HEK293T (cell line): ENCODE results near the gene NUAK1.
"Not testable (repeated sequence)": the region's sequence is repeated elsewhere in the genome, so short reads cannot be mapped to it uniquely, and the experiment has no call there.

ENCODE experiments used
- CTCF ChIA-PET: fragments of 350-600 bp; formaldehyde crosslinking; extraction: SDS; loops from one replicate; lab custom pipeline; 2021; ENCODE audit warnings: antibody characterized with exemption, inconsistent platforms; lab: Yijun Ruan, JAX
- POLR2A ChIA-PET: fragments of 350-600 bp; formaldehyde crosslinking; extraction: SDS; loops from one replicate; lab custom pipeline; 2020; ENCODE audit warnings: antibody characterized with exemption, inconsistent platforms; lab: Yijun Ruan, JAX
- DNase-seq: peaks from one replicate; pipeline ENCODE4 v3.0.0; 2012; ENCODE audit warnings: mixed read lengths; ENCODE audit errors: extremely low spot score
- ARNT ChIP-seq: fragments of 450-650 bp; IDR thresholded peaks from 2 replicates; pipeline ENCODE4 v1.6.1; 2017; ENCODE audit warnings: mild to moderate bottlenecking
- BHLHE40 ChIP-seq: fragments of 450-650 bp; IDR thresholded peaks from 2 replicates; pipeline ENCODE4 v1.6.1; 2016; ENCODE audit warnings: mild to moderate bottlenecking, moderate library complexity, borderline replicate concordance
- CTBP1 ChIP-seq: fragments of 450-650 bp; IDR thresholded peaks from 2 replicates; pipeline ENCODE4 v1.6.1; 2016; ENCODE audit warnings: borderline replicate concordance
- ELF4 ChIP-seq: fragments of 450-650 bp; IDR thresholded peaks from 2 replicates; pipeline ENCODE4 v1.6.1; 2017; ENCODE audit warnings: antibody characterized with exemption
- FOXA1 ChIP-seq: fragments of 450-650 bp; IDR thresholded peaks from 2 replicates; pipeline ENCODE4 v1.6.1; 2016; ENCODE audit warnings: mild to moderate bottlenecking
- FOXK2 ChIP-seq: fragments of 450-650 bp; IDR thresholded peaks from 2 replicates; pipeline ENCODE4 v1.6.1; 2016; ENCODE audit warnings: mild to moderate bottlenecking
- FOXM1 ChIP-seq: fragments of 450-650 bp; IDR thresholded peaks from 2 replicates; pipeline ENCODE4 v1.6.1; 2017; ENCODE audit warnings: mild to moderate bottlenecking, borderline replicate concordance
- HDGF ChIP-seq: fragments of 450-650 bp; IDR thresholded peaks from 2 replicates; pipeline ENCODE4 v1.6.1; 2017; ENCODE audit warnings: antibody characterized with exemption, borderline replicate concordance
- L3MBTL2 ChIP-seq: fragments of 450-650 bp; conservative IDR thresholded peaks from 2 replicates; pipeline ENCODE4 v1.6.1; 2016; ENCODE audit warnings: mild to moderate bottlenecking
- LEF1 ChIP-seq: fragments of 450-650 bp; IDR thresholded peaks from 2 replicates; pipeline ENCODE4 v1.6.1; 2017; ENCODE audit warnings: mild to moderate bottlenecking, borderline replicate concordance
- NFRKB ChIP-seq: fragments of 450-650 bp; IDR thresholded peaks from 2 replicates; pipeline ENCODE4 v1.6.1; 2016; ENCODE audit warnings: mild to moderate bottlenecking, moderate library complexity
- SP1 ChIP-seq: fragments of 450-650 bp; IDR thresholded peaks from 2 replicates; pipeline ENCODE4 v1.6.1; 2017
- SUZ12 ChIP-seq: fragments of 450-650 bp; IDR thresholded peaks from 2 replicates; pipeline ENCODE4 v1.6.1; 2016; ENCODE audit warnings: mild to moderate bottlenecking
- TARDBP ChIP-seq: fragments of 450-650 bp; IDR thresholded peaks from 2 replicates; pipeline ENCODE4 v1.6.1; 2016
- ZNF384 ChIP-seq: fragments of 450-650 bp; IDR thresholded peaks from 2 replicates; pipeline ENCODE4 v1.6.1; 2016
- TF ChIP-seq, protein P1 (sequence below): fragments of 450-650 bp; IDR thresholded peaks from 2 replicates; pipeline ENCODE4 v1.6.1; 2016

NUAK1 gene

DNA sequence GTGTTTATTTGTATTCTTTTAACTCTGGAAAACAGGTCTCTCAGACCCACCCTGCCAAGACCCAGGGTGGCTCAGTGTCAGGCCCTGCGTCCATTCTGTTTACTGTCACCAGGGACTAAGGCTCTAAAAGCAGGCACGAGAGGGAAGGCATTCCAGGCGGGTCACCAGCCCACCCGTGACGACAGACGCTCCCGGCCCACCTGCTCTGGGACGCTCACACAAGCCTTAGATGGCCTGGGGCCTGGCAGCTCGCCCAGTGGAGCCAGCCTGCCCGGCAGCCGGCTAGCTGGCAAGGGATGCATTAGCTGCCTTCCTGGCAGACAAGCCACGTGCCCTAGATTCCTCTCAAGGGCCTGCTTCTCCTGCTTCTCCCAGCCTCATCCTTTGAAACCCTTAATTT, 9.2 kb upstream of the NUAK1 start:
- TF ChIP-seq FOXM1 (no peak), BHLHE40 (no peak), NFRKB (no peak), FOXK2 (no peak), L3MBTL2 (no peak), ZNF384 (no peak), TARDBP (no peak), LEF1 (no peak), HDGF (no peak), SP1 (no peak), ELF4 (no peak), CTBP1 (no peak), FOXA1 (no peak), ARNT (no peak)
- CTCF ChIA-PET, result interaction anchor here (1.7 to 2.2 kb wide), 2 partner anchors 9 to 14 kb away, joined by 6 to 7 read pairs; partner anchors contain the start of gene NUAK1
- no peak for DNase-seq
- POLR2A ChIA-PET, result interaction anchor here (1.2 kb wide), 1 partner anchor 8 kb away, joined by 3 read pairs; no protein-coding TSS in a partner anchor

DNA sequence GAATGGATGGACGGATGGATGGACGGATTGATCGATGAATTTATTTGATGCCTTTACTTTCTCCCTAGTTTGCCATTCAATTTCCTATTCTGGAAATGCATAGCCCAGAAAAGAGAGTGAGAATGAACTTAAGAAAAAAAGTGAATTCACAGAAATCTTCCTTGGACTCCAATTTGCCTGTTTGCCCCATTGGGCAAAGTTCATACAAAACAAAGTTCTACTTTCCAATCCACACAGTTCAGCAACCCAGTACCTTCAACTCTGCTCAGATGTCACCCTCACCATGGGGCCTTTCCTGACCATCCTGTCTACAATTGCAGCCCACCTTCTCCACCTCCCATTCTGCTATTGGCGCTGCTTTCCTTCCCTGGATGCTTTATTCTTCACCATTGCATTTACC, 8.2 kb upstream of the NUAK1 start:
- ChIA-PET CTCF (no interaction called here), POLR2A (no interaction called here)
- DNase-seq, result no peak
- TF ChIP-seq NFRKB, result no peak
- TF ChIP-seq FOXA1, result no peak
- no peak for TF ChIP-seq LEF1
- TF ChIP-seq HDGF, result no peak
- no peak for TF ChIP-seq ELF4
- TF ChIP-seq ZNF384, result no peak
- TF ChIP-seq SUZ12, result no peak
- no peak for TF ChIP-seq BHLHE40

DNA sequence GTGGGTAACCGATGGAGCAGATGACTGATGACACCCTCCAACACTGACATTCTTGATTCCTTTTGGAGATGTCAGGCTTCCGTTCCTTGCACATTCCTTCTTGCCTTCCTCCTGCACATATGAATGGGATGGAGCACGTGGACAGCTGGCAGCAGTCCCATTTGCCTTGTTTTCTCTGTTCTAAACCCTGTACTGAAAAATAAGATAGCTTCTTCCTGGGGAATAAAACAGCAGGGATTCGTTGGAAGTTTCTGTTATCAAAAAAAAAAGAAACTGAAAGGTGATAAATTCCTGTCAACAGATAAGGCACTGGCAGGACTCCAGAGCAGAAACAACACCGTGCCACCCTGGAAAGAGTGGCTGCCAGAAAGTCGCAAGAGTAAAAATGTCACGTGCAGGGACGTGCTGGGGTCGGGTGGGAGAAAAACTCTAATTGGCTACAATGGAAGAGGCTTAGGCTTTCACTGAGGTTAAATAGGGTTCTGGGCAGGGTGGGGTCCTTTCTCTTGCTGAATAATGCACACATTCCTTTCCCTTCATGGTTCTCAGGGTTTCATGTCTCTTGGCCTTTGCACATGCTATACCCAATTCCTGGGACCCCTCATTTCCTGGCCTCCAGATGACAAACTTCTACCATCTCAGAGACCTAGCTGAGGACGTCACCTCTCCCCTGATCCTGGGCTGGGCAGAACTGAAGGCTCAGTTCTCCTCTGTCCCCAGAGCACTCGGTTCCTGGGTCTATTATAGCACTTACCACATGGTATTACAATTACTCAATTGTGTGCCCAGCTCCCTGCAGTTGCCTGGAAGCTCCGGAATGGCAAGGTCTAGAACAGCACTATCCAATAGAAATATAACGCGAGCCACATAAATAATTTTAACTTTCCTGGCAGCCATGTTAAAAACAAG, 7.0 kb upstream of the NUAK1 start:
- POLR2A ChIA-PET, result no interaction called here
- TF ChIP-seq FOXM1 (no peak), L3MBTL2 (peak; percentile 45)
- TF ChIP-seq, protein P1, sequence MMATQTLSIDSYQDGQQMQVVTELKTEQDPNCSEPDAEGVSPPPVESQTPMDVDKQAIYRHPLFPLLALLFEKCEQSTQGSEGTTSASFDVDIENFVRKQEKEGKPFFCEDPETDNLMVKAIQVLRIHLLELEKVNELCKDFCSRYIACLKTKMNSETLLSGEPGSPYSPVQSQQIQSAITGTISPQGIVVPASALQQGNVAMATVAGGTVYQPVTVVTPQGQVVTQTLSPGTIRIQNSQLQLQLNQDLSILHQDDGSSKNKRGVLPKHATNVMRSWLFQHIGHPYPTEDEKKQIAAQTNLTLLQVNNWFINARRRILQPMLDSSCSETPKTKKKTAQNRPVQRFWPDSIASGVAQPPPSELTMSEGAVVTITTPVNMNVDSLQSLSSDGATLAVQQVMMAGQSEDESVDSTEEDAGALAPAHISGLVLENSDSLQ, result peak; percentile 15; the same call in 1 of the 2 replicates
- CTCF ChIA-PET, result interaction anchor here (0.5 kb wide), 1 partner anchor 75 kb away, joined by 13 read pairs; no protein-coding TSS in a partner anchor
- no peak for DNase-seq

DNA sequence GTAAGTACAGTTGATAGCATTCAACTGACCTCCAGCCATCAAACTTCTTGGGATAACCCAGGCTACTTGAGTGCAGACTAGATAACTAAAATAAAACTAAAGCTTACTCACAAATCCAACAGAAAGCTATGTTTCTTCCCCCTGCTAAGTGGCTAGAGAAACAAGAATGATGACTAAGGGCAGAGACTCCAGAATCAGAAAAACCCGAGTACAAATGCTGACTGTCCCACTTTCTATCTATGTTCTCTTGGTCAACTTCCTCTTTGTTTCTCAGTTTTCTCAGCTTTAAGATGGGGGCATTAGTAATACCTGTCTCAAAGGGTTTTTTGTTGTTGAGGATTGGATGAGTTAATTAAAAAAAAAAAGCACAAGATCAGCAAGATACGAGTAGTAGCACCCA, 6.1 kb upstream of the NUAK1 start:
- ChIA-PET CTCF (interaction anchor here (0.5 kb wide), 1 partner anchor 76 kb away, joined by 13 read pairs; no protein-coding TSS in a partner anchor), POLR2A (no interaction called here)
- TF ChIP-seq TARDBP (no peak), ELF4 (no peak), SUZ12 (no peak)
- DNase-seq, result no peak

DNA sequence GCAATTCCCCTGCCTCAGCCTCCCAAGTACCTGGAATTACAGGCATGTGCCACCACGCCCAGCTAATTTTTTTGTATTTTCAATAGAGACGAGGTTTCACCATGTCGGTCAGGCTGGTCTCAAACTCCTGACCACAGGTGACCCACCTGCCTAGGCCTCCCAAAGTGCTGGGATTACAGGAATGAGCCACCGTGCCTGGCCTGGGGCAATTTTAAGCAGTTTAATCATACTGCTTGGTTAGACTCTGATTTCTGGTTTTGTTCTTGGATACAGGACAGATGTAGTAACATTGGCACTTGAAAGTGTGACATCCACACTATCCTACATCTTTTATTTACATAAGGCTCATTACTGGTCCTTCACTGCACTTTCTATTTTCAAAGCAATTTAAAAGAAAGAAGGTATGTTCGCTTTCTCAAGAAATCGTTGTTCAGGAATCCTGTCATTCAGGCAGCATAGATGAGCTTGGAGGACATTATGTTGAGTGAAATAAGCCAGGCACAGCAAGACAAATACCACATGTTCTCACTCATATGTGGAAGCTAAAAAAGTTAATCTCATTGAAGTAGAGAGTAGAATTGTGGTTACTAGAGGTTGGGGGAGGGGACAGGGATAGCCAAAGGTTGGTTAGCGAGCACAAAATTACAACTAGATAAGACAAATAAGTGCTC, 4.0 kb upstream of the NUAK1 start:
- ChIA-PET CTCF (no interaction called here), POLR2A (no interaction called here)
- TF ChIP-seq FOXA1 (no peak), SP1 (no peak), L3MBTL2 (no peak), CTBP1 (no peak), ZNF384 (no peak), SUZ12 (no peak), ARNT (no peak), FOXM1 (no peak), BHLHE40 (no peak), HDGF (no peak), NFRKB (no peak), TARDBP (no peak), FOXK2 (no peak), LEF1 (no peak)
- DNase-seq, result no peak

DNA sequence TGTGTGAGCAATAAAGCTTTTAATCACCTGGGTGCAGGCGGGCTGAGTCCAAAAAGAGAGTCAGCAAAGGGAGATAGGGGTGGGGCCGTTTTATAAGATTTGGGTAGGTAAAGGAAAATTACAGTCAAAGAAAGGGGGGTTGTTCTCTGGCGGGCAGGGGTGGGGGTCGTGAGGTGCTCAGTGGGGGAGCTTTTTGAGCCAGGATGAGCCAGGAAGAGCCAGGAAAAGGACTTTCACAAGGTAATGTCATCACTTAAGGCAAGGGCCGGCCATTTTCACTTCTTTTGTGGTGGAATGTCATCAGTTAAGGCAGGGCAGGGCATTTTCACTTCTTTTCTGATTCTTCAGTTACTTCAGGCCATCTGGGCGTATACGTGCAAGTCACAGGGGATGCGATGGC, 3.2 kb upstream of the NUAK1 start:
- CTCF ChIA-PET, POLR2A ChIA-PET, DNase-seq: not testable (repeated sequence)

DNA sequence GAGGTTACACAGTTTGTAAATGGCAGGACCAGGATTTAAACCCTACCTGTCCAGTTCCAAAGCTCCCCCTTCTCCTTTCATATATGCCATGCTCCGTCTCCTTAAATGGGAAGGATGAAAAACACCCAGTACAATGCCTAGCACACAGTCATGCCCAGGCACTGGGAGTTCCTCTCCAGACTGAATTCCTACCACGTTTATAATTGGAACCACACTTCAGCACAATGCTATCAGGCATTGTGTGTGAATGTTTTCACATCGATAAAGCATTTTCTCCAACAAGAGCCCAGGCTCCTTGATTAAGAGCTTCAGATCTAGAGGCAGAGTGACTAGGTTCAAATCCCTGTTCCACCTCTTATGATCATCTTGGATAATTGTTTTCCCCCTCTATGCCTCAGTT, 2.7 kb upstream of the NUAK1 start:
- CTCF ChIA-PET, result no interaction called here
- POLR2A ChIA-PET, result no interaction called here
- TF ChIP-seq SUZ12, result no peak
- no peak for DNase-seq

DNA sequence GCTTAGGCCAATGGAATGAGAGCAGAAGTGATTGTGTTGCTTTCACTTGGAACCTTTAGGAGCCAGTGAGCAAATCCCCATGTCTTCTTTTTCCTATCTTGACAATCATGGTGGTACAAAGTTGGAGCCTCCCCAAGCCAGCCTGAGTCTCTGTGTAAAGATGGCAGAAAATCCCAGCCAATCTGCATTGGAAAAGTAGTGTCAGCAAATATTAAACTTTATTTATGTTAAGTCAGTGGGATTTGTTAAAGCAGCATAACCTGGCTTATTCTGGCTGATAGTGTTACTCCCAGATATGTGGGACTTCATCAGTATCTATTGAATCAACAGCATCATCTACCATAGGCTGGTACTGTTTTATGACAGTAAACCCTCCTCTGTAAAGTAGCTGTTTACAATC, 2.2 kb upstream of the NUAK1 start:
- no peak for TF ChIP-seq LEF1
- no peak for TF ChIP-seq TARDBP
- TF ChIP-seq ZNF384, result no peak
- CTCF ChIA-PET, result no interaction called here
- no peak for DNase-seq
- POLR2A ChIA-PET, result no interaction called here
